Epithelial cell of proximal tubule (primary cell): ENCODE data around the gene NXPE3. TPM values are rescaled to one million over a fixed set of nuclear protein-coding genes. Genes with fewer than 3 reads are reported as not detected.

ENCODE experiments used
- DNase-seq: peaks from one replicate; pipeline ENCODE4 v3.0.0-alpha.2; 2011; ENCODE audit warnings: low read depth
- H3K4me3 ChIP-seq: 2 replicates; pipeline ENCODE4 v1.5.1; 2011; ENCODE audit warnings: low read depth, mild to moderate bottlenecking, low read length
- CTCF ChIP-seq: conservative IDR thresholded peaks from 2 replicates; pipeline ENCODE4 v1.5.1; 2012; ENCODE audit warnings: low read depth, mild to moderate bottlenecking, low read length
- total RNA-seq: library from RNA; depleted of rRNA; stranded (reverse); fragments of >200 nt; gene quantifications from 2 replicates; pipeline ENCODE4 v1.2.3, GENCODE V29; 2015

NXPE3 gene
- total RNA-seq, 1 donor from 2014 or later, result 8.0 TPM

- no peak overlapping the region for H3K4me3 ChIP-seq
- TF ChIP-seq CTCF, result no peak
- no peak for DNase-seq
Observed at GRCh38 chr3:101838691-101839090, 59.7 kb downstream of the NXPE3 start.

- DNase-seq, result no peak
- H3K4me3 ChIP-seq, result no peak overlapping the region
- TF ChIP-seq CTCF, result no peak
Observed at GRCh38 chr3:101840066-101840465, 61.1 kb downstream of the NXPE3 start.

GRCh38 chr3:101842245-101842934 is 63.4 kb downstream of the NXPE3 start:
- TF ChIP-seq CTCF, result no peak
- no peak for DNase-seq
- H3K4me3 ChIP-seq, result no peak overlapping the region

GRCh38 chr3:101842935-101843330 is 63.9 kb downstream of the NXPE3 start:
- no peak for DNase-seq
- no peak for TF ChIP-seq CTCF
- no peak overlapping the region for H3K4me3 ChIP-seq

- no peak for TF ChIP-seq CTCF
- H3K4me3 ChIP-seq, result no peak overlapping the region
Observed at GRCh38 chr3:101845425-101845824, 66.4 kb downstream of the NXPE3 start.

GRCh38 chr3:101846709-101847108 is 67.7 kb downstream of the NXPE3 start:
- H3K4me3 ChIP-seq, result no peak overlapping the region
- DNase-seq, result no peak
- TF ChIP-seq CTCF, result no peak

More at GRCh38 chr3:101845425-101845824, 66.4 kb downstream of the NXPE3 start:
- DNase-seq, result no peak

- H3K4me3 ChIP-seq, result no peak overlapping the region
- DNase-seq, result no peak
- no peak for TF ChIP-seq CTCF
Observed at GRCh38 chr3:101847328-101847727, 68.3 kb downstream of the NXPE3 start.
